ENCODE data around the gene PKM.

DNA sequence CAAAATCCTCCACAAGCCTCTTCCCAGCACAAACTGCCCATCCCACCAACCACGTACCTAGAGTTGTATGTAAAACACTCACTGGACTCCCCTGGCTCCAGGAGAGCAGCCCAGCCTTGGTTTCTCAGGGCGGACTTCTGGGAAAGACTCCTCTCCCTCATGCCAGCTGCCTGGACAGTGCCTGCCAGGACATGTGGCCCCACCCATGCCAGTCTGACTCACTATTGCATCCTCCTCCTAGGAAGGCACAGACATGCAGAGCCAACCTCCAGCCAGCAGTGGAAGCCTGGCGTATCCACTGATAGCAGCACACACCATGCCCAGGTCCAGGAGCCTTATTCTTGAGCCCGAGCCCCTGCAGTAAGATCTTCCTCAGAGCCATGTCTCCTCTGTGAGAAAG, 8.6 kb downstream of the PKM start:
- TF ChIP-seq, protein P1, sequence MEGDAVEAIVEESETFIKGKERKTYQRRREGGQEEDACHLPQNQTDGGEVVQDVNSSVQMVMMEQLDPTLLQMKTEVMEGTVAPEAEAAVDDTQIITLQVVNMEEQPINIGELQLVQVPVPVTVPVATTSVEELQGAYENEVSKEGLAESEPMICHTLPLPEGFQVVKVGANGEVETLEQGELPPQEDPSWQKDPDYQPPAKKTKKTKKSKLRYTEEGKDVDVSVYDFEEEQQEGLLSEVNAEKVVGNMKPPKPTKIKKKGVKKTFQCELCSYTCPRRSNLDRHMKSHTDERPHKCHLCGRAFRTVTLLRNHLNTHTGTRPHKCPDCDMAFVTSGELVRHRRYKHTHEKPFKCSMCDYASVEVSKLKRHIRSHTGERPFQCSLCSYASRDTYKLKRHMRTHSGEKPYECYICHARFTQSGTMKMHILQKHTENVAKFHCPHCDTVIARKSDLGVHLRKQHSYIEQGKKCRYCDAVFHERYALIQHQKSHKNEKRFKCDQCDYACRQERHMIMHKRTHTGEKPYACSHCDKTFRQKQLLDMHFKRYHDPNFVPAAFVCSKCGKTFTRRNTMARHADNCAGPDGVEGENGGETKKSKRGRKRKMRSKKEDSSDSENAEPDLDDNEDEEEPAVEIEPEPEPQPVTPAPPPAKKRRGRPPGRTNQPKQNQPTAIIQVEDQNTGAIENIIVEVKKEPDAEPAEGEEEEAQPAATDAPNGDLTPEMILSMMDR (IDR thresholded peaks at IDR 0.05), result no peak
- TF ChIP-seq POLR2A (IDR thresholded peaks at IDR 0.05), result no peak

Measured in gastroesophageal sphincter (tissue), 3 donors.